ENCODE data around the gene PRKN.

- TF ChIP-seq CTCF (conservative IDR thresholded peaks at IDR 0.05) (no peak), EZH2 (IDR thresholded peaks at IDR 0.05; ENCODE audit: low read depth) (no peak)
These were observed 73.8 kb downstream of the PRKN start for GRCh38 chr6:162653808-162654207.
